ENCODE measurements around the gene TRIM26.

GRCh38 chr6:30216096-30216495, 2.9 kb upstream of the TRIM26 start:
- no peak for TF ChIP-seq CTCF (IDR thresholded peaks at IDR 0.05; ENCODE audit: low read depth, low read length)
- TF ChIP-seq MYC (IDR thresholded peaks at IDR 0.05; ENCODE audit: low read depth, low read length), result no peak
